NCI-H446 treated with DMSO at 0.1 percent for 48 hours (cell line): Measurements from ENCODE around the gene RPIA.
"Not testable (repeated sequence)": the region's sequence is repeated elsewhere in the genome, so short reads cannot be mapped to it uniquely, and the experiment has no call there.

ENCODE experiments used
- DNase-seq: peaks from one replicate; lab custom pipeline; 2025; lab: John Stamatoyannopoulos, UW

The RPIA gene

DNA sequence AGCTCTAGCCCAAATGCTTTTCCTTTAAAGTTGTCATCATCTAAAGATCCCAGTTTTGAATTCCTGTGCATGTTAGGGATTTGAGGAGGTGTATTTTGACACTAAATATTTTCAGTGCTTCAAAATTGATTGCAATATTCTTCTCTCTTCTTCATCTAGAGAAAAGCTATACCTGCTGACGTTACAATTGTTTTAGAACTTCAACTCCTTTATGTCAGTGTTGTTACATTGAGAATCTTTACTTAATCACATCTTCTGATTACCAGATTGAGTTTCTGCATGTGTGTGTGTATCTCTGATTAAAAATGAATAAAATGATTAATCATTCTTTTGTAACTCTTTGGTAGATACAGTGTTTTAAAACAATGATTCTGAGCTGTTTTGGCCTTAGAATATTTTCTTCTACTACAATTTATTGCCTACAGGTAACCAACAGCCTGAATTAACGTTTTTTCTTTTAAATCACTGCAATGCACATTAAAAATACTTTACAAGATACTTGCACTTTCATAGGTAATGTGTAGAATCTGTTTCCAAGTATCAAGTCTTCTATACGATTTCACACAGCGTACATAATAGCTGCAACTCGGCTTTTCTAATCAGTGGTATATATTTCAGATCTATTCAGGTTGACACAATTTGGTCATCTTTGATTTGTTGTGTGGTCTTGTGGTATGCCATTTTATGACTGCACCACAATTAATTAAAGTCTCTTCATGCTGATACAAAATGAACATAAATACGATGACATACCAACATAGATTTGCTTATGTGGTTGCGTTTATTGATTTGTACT lies 82.0 kb downstream of the RPIA start:
- not testable (repeated sequence) for DNase-seq

DNA sequence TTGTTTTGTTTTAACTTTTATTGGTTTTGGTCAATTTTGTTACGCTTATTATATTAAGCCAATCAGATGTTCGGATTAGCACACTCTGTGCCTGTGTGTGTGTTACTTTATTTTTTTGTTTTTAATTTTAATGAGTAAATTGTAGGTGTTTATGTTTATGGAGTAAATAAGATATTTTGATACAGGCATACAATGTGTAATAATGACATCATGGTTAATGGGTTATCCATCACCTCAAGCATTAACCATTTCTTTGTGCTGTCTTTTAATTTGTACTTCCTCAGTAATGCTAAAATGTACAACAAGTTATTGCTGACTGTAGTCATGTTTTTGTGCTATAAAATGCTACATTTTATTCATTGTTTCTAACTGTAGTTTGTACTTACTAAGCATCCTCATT lies 97.7 kb downstream of the RPIA start:
- DNase-seq, result not testable (repeated sequence)

GRCh38 chr2:88795932-88796331 lies 104.5 kb downstream of the RPIA start:
- not testable (repeated sequence) for DNase-seq

GRCh38 chr2:88796523-88796922 lies 105.0 kb downstream of the RPIA start:
- DNase-seq, result not testable (repeated sequence)

- DNase-seq, result not testable (repeated sequence)
Observed at GRCh38 chr2:88797164-88797563, 105.7 kb downstream of the RPIA start.
